Cerebellar nuclear complex (tissue), 1 donor: Measurements from ENCODE around the gene DNMBP.
"Not testable (repeated sequence)": the region's sequence is repeated elsewhere in the genome, so short reads cannot be mapped to it uniquely, and the experiment has no call there.

Experiments
- DNase-seq, 2 experiments: peaks; one replicate each; lab custom pipeline; 2025; lab: John Stamatoyannopoulos, UW

Gene DNMBP

DNA sequence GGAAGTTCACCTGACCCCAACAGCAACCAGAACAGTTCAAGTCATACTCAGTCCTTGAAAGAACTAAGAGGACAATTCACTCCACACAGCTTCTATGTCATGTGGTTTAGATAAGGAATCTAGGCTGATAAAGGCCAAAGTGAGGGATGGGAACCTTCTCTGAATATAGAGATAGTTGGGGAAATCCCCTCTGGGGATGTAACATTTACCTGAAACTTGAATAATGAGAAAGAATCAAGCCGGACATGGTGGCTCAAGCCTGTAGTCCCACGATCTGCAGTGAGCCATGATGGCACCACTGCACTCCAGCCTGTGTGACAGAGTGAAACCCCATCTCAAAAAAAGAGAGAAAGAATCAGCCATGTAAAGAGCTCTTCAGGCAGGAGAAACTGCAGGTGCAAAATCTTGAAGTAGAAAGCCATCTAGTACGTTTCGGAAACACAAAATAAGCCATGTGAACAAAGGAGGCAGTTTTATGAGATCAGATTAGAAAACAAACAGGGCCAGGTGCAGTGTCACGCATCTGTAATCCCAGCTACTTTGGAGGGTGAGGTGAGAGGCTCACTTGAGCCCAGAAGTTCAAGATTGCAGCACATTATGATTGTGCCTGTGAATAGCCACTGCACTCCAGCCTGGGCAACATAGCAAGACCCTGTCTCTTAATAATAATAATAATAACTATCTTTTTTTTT lies 4.5 kb upstream of the DNMBP start:
- no peak for DNase-seq

DNA sequence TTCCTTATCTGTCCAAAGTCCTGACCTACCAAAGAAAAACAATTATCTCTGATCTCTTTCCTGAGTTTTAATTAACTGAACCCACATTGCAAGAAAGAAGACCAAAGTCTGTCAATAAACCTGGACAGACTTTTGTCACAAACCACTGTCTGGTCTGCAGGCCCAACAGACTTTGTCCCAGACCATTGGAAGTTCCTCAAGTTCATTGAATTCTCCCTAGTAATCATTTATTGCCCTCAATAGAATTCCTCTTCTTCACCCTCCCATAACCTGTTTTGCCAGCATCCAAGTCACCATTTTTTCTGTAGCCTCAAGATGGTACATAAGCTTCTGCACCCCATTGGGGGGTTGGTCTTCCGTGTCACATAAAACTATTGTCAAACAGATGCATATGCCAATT lies 3.9 kb upstream of the DNMBP start:
- no peak for DNase-seq

DNA sequence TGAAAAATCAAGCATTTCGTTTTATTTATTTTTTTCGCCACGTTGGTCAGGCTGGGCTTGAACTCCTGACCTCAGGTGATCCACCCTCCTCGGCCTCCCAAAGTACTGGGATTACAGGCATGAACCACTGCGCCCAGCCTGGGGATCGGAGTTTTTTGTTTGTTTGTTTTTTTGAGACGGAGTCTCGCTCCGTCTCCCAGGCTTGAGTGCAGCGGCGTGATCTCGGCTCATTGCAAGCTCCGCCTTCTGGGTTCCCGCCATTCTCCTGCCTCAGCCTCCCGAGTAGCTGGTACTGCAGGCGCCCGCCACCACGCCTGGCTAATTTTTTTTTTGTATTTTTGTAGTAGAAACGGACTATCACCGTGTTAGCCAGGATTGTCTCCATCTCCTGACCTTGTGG lies 2.2 kb upstream of the DNMBP start:
- not testable (repeated sequence) for DNase-seq

DNA sequence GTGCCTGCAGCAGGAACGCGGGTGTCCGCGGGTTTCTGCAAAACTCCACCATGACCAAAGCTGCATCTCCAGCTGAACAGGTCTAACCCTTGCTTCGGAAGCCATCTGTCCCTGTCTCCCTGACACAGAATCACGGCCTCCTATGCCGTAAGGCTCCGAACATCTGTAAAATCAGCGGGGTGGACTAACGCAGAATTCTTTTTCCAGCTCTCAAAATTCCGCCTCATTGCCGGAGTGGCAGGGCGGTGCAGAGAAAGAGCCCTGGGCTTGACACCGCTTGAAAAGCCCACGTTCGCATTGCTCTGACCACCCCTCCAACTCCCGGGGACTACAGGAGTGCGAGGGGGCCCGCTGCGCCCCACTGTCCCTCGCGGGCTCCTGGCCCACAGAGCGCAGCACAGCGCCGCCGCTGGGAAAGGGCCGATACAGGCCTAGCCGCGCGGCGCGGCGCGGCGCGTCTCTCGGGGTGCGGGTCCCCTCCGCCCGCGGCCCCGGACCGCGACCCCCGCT lies 409 bp downstream of the DNMBP start:
- no peak for DNase-seq

DNA sequence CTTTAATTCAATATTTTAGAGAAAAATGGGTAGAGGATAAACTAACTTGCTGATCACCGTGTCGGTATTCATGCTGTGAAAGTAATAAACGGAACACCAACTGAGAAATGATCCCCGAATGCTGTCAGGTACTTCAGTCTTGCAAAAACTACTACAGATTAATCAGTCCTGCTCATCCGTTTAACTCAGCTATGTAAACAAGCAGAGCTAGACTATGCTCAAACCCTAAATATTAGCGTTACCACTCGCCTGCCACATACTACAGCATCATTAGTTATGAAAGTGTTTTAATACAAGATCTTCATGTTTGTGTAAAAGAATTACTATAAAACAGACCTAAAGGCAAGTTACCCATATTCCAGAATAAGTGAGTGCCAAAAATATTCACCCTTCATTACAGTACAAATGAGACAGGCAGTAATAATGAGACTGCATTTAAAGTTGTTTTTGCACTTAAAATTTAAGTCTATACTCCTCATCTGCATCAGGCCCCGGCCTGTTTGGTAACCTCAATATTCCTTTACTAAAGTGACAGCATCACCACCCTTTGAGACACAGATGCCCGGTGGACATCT lies 952 bp downstream of the DNMBP start:
- peak in 1 of 2 experiments; percentile 15 for DNase-seq

GRCh38 chr10:100008142-100008522 lies 1.6 kb downstream of the DNMBP start:
- DNase-seq: no peak

DNA sequence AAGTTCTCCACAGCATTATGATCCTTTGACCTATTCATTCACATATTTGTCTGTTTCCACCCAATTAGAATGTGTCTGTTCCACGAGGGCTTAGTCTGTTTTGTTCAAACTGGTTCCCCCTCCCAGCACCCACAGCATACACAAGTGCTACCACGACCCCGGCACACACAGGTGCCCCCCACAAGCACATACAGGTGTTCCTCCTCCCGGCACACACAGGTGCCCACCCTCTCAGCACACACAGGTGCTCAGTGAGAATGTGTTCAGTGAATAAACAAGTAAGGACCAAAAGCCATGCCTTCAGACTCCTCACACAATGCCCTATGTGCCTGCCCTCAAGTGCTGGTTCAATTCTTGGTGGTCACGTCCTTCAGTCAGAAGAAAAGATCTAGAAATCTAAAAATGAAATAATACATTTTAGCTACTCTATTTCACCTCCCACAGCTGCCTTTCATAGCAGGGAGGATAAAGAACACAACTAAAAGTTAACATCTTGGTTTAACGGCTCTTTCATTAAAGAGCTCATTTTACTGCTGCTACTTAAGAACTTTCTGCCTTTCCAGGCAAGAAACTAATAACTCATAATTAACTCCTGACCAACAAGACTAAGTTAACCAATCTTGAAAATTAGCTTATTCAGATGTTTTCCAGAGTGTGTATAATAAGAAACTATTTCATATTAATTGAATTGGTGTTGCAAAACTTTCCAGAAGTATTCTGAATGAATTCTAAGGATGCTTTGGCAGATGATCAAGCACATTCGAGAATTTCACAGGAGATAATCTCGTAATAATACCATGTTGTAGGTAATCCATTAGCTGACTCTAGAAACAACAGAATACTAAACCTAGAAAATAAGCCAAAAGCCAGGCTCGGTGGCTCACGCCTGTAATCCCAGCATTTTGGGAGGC lies 2.3 kb downstream of the DNMBP start:
- DNase-seq: no peak

- DNase-seq: no peak
These were observed 3.4 kb downstream of the DNMBP start for GRCh38 chr10:100006243-100006886.

GRCh38 chr10:100004805-100005510 lies 4.8 kb downstream of the DNMBP start:
- no peak for DNase-seq

- no peak for DNase-seq
These were observed 9.6 kb downstream of the DNMBP start for GRCh38 chr10:100000109-100000644.

DNA sequence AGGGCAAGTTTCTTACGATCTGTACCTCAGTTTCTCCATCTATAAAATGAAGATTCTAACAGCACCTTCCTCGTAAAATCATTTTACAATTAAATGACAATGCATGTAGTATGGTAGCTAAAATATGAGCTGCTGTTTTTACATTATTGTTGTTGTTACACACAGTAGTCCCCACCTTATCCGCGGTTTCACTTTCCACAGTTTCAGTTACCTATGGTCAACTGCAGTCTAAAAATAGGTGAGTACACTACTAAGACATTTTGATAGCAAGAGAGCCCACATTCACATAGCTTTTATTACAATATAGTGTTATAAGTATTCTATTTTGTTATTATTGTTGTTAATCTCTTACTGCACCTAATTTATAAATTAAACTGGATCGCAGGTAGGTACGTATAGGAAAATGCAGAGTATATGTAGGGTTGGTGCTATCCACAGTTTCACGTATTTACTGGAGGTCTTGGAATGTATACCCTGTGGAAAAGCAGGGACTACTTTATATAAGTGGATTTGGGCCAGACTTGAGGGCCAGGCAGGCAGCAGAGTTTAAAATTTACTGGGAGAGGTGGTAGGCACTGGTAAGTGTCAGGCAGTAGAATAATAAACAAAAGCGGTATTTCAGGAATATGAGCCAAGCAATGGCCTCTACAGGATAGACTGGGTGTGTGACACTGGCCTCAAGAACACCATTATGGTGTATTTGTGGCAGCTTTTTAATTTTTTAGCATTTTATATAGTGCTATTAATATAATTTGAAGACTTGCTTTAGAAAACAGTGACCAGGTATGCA lies 10.2 kb downstream of the DNMBP start:
- DNase-seq: no peak

- DNase-seq: no peak
These were observed 10.9 kb downstream of the DNMBP start for GRCh38 chr10:99998889-99999288.

GRCh38 chr10:99996671-99997648 lies 12.8 kb downstream of the DNMBP start:
- no peak for DNase-seq

DNA sequence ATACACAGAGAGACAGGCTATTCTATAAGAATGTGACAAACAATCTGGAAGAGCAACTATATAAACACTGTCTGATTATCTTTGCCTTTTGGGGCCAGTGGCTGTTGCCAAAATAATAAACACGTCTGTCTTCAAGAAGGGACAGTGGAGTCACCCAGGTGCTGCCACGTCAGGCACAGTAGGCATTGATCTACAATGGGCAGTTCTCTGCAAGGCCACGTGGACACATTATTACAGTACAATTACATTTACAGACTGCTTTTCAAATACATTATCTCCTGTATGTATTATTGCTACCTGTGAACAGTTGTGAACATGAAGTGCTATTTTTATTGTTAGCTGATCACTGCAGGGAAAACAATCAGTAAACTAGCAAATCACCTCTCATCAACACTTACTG lies 14.0 kb downstream of the DNMBP start:
- no peak for DNase-seq

DNA sequence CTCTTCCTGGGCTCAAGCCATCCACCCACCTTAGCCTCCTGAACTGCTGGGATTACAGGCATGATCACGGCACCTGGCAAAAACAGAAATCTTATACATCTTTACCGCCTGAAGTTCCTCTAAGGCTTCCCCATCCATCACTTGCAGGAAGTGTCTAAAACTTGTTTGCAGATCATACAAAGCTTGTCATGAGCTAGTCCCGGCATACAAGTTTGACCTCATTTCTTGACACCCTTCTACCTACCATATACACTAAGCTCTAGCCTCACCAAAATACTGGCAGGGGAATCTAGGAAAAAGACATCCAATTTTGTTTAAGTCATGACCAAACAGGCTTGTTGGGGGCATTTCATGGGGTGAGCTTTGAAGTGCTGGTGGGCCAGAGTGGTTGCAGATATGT lies 14.5 kb downstream of the DNMBP start:
- no peak for DNase-seq

DNA sequence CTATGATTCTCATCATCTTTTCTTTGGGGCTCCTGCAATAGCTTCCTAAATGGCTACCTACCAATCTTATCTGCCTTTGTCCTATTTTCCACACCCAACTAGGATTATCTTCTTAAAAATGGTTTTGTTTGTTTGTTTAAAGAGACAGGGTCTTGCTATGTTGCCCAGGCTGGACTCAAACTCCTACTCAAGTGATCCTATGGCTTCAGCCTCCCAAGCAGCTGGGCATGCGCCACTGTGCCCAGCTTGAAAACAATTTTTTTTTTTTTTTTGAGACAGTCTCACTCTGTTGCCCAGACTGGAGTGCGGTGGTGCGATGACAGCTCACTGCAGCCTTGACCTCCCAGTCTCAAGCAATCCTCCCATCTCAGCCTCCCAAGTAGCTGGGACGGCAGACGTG lies 14.9 kb downstream of the DNMBP start:
- no peak for DNase-seq

DNA sequence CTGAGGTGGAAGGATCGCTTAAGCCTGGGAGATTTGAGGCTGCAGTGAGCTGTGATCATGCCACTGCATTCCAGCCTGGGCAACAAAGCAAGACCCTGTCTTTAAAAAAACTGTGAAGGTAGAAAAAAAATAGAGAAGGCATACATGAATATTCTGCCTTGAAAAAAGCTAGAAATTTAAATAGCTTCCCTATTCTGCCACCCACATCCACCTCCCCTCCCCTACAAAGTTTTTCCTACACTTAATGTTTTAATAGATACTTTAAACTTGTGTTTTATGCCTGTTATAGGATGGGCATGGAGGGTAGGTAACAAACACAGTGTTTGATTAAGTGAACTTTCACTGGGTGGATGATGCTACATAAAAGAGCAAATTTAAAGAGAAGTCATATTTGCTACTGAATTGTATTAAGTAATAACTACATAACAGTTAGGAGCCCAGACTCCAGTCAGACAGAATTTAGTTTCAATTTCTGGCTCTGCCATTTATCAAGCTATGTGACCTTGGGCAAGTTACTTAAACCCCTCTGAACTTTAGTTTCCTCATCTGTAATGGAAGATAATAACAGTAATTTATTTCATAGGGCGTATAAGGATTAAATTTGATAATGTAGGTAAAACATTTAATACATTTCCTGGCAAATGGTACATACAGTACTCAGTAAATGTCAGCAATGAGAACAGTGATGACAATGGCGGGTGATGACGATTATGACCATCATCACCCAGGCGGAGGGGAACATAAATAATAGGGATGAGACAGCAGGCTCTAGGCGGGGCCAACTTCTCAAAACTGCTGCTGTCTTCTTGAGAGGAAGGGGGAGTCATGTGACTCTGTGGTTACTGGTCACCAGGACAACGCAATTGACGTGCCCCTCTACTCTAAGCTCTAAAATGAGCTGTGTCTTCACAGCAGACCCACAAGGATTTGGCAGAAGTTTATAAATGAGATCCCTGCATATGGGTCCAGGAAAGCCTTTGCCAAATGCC lies 15.8 kb downstream of the DNMBP start:
- DNase-seq: no peak

DNA sequence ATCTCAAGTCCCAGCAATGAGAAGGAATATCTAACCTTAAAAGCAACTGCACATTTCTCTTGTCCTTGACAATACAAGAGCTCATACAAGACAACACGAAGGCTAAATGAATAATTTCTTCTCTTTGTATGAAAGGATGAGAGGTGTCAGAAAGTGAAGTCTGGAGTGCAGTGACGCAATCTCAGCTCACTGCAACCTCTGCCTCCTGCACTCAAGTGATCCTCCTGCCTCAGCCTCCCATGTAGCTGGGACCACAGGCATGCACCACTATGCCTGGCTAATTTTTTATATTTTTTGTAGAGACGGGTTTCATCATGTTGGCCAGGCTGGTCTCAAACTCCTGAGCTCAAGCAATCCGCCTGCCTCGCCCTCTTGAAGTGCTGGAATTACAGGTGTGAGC lies 24.1 kb downstream of the DNMBP start:
- not testable (repeated sequence) for DNase-seq
